ENCODE measurements around the gene OR6X1.

DNA sequence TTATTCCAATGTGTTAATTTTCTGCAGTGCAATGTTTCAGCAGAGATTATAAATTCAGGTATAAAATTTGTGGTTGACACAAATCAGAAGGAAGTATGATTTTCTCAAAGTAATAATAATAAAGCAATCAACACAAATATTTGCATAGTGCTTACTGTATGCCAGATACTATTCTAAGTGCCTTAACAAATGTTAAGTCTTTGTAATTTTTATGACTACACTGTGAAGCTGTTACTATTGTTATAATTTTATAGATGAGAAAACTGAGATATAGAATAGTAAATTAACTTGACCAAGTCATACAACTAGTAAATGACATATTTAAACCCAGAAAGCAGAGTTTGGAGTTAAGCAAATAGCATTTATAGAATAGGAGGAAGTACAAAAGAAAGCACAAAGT, 16.4 kb upstream of the OR6X1 start:
- TF ChIP-seq, protein P1, sequence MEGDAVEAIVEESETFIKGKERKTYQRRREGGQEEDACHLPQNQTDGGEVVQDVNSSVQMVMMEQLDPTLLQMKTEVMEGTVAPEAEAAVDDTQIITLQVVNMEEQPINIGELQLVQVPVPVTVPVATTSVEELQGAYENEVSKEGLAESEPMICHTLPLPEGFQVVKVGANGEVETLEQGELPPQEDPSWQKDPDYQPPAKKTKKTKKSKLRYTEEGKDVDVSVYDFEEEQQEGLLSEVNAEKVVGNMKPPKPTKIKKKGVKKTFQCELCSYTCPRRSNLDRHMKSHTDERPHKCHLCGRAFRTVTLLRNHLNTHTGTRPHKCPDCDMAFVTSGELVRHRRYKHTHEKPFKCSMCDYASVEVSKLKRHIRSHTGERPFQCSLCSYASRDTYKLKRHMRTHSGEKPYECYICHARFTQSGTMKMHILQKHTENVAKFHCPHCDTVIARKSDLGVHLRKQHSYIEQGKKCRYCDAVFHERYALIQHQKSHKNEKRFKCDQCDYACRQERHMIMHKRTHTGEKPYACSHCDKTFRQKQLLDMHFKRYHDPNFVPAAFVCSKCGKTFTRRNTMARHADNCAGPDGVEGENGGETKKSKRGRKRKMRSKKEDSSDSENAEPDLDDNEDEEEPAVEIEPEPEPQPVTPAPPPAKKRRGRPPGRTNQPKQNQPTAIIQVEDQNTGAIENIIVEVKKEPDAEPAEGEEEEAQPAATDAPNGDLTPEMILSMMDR (IDR thresholded peaks at IDR 0.05), result no peak
- no peak for TF ChIP-seq POLR2A (IDR thresholded peaks at IDR 0.05)
